Peyer's patch (tissue), 4 donors: ENCODE results near the gene MTIF3.

Experiments used
- CTCF ChIP-seq, 6 experiments: fragments of 450-650 bp in 4 of 6; fragments of 200-600 bp in 2 of 6; sonication (generic) in 1 of 6; IDR thresholded peaks; one replicate each; pipeline ENCODE4 v1.5.1; 2017 to 2019; ENCODE audit warnings: antibody characterized with exemption in 6 of 6, mild to moderate bottlenecking in 3 of 6, moderate library complexity in 1 of 6
- POLR2A ChIP-seq, 2 donors: fragments of 450-650 bp; IDR thresholded peaks; one replicate each; pipeline ENCODE4 v1.5.1; 2017; ENCODE audit warnings: antibody characterized with exemption in 2 of 2, mild to moderate bottlenecking in 2 of 2, moderate library complexity in 2 of 2

- TF ChIP-seq CTCF (IDR thresholded peaks at IDR 0.05) (no peak), POLR2A (IDR thresholded peaks at IDR 0.05) (no peak)
Measured at GRCh38 chr13:27428160-27428559, 22.2 kb downstream of the MTIF3 start.
